ENCODE results near the gene CNTNAP2. TPM values are rescaled to one million over a fixed set of nuclear protein-coding genes. Genes with fewer than 3 reads are reported as not detected.

The CNTNAP2 gene
- total RNA-seq, 4 donors from 2014 or later: 0.42 to 0.71 TPM; not detected in 2

DNA sequence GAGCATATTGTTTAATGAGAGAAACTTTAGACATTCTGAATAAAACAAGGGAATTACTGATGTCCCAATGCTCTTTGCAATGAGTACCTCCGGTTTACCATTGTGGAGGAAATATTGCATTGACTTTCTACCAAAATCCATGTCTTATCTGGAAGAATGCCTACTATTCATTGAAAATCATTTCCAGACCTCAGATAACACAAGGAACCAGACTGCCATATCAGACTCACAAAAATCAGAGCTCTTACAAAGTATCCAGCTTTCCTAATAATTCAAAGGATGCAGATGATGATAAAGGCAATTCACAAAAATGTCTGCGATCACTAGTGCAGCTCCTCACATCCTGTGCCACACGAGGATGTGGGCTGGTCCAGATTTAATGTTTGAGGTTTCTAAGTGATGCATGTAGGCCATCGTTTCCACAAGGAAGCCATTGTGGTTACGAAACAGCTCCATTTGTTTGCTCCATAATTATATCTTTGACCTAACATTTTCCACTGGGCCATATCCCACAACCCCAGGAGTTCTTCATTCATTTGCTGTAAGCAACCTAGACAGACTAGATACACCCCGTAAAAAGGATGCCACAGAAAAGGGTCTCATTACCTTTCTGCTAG is 1642.8 kb downstream of the CNTNAP2 start:
- intact Hi-C loops (cut with DNase I; ENCODE audit: low total_unique reads): no loop called here
- 62 to 68% methylated on average over 6 of the region's 6 CpGs for WGBS, 2 donors

DNA sequence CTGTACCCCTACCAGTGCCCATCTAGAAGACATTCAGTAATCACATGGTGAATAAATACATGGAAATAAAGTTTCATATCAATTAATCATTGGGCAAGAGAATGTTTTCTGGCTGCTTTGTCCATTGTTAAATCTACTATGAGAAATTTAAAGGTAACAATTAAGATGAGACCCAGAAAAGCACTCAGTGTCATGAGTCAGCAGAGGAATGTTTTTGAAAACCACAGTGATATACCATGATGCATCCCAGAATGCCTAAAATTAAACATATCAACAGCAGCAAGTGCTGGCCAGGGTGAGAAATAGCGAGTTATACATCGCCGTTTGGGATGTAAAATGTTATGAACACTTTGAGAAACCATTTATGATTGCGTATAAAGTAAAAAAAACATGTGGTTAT is 1648.7 kb downstream of the CNTNAP2 start:
- no peak overlapping the region for H3K4me3 ChIP-seq (ENCODE audit: low read depth, poor library complexity, severe bottlenecking)
- WGBS, 2 donors: 85 to 91% methylated on average over 4 of the region's 4 CpGs
- DNase-seq (ENCODE audit: low spot score in 2 of 2): no peak
- intact Hi-C loops (cut with DNase I; ENCODE audit: low total_unique reads): no loop called here
- TF ChIP-seq POLR2A (IDR thresholded peaks at IDR 0.05) (no peak), CTCF (IDR thresholded peaks at IDR 0.05) (no peak)

More for the DNA sequence above, 1642.8 kb downstream of the CNTNAP2 start:
- no peak for DNase-seq (ENCODE audit: low spot score in 2 of 2)
- TF ChIP-seq CTCF (IDR thresholded peaks at IDR 0.05) (no peak), POLR2A (IDR thresholded peaks at IDR 0.05) (no peak)
- H3K4me3 ChIP-seq (ENCODE audit: low read depth, poor library complexity, severe bottlenecking): no peak overlapping the region

GRCh38 chr7:147771344-147771743 is 1654.7 kb downstream of the CNTNAP2 start:
- 61 to 67% methylated on average over 3 of the region's 3 CpGs for WGBS, 2 donors
- no peak for DNase-seq (ENCODE audit: low spot score in 2 of 2)
- TF ChIP-seq CTCF (IDR thresholded peaks at IDR 0.05) (no peak), POLR2A (IDR thresholded peaks at IDR 0.05) (no peak)
- H3K4me3 ChIP-seq (ENCODE audit: low read depth, poor library complexity, severe bottlenecking): no peak overlapping the region
- intact Hi-C loops (cut with DNase I; ENCODE audit: low total_unique reads): no loop called here

- WGBS, 2 donors: 81 to 89% methylated on average over 2 of the region's 2 CpGs
- H3K4me3 ChIP-seq (ENCODE audit: low read depth, poor library complexity, severe bottlenecking): no peak overlapping the region
- DNase-seq (ENCODE audit: low spot score in 2 of 2): no peak
- no peak for TF ChIP-seq CTCF (IDR thresholded peaks at IDR 0.05)
- TF ChIP-seq POLR2A (IDR thresholded peaks at IDR 0.05): no peak
- intact Hi-C loops (cut with DNase I; ENCODE audit: low total_unique reads): no loop called here
These were observed 1657.9 kb downstream of the CNTNAP2 start for GRCh38 chr7:147774461-147774860.

- 51 to 52% methylated on average over 1 of the region's 1 CpG for WGBS, 2 donors
- TF ChIP-seq POLR2A (IDR thresholded peaks at IDR 0.05) (no peak), CTCF (IDR thresholded peaks at IDR 0.05) (no peak)
- H3K4me3 ChIP-seq (ENCODE audit: low read depth, poor library complexity, severe bottlenecking): no peak overlapping the region
- intact Hi-C loops (cut with DNase I; ENCODE audit: low total_unique reads): no loop called here
- DNase-seq (ENCODE audit: low spot score in 2 of 2): no peak
These were observed 1659.1 kb downstream of the CNTNAP2 start for GRCh38 chr7:147775516-147776284.

Measured in lower leg skin (tissue), 4 donors.